NCI-H526 treated with DMSO at 0.1 percent for 48 hours (cell line): ENCODE data around the gene TXNRD2.
"Not testable (repeated sequence)": the region's sequence is repeated elsewhere in the genome, so short reads cannot be mapped to it uniquely, and the experiment has no call there.

Experiments used
- DNase-seq: peaks from one replicate; lab custom pipeline; 2025; lab: John Stamatoyannopoulos, UW

The TXNRD2 gene

GRCh38 chr22:19888131-19888746, 53.4 kb downstream of the TXNRD2 start:
- no peak for DNase-seq

- no peak for DNase-seq
These were observed 54.2 kb downstream of the TXNRD2 start for GRCh38 chr22:19887256-19887985.

DNA sequence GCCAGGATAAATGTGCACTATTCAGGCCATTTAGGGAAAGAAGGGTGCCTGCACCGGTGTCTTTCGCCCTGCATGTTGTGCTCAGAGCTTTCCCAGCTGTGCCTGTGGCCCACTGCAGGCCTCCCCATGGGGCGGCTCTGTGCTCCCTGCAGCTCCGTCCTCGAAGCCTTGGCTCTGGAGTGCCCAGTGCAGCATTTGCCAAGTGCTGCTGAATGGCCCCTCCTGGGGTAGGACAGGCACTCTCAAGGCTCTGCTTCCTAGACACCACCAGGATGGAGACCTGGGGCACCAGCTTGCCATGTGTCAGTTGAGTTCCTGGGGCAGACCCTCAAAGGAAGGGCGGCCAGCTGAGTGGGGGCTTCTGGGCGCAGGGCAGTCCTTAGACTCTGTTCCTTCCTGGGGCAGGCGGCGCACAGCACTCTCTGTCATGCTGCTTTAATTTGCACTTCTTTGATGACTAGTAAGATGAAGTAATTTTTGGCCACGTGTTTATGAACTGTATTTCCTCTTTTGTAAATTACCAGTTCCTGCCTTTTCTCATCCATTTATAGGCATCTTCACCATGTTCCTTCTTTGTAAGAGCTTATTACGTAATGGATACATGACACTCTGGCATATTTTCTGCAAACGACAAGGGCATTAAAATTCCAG, 54.9 kb downstream of the TXNRD2 start:
- no peak for DNase-seq

DNA sequence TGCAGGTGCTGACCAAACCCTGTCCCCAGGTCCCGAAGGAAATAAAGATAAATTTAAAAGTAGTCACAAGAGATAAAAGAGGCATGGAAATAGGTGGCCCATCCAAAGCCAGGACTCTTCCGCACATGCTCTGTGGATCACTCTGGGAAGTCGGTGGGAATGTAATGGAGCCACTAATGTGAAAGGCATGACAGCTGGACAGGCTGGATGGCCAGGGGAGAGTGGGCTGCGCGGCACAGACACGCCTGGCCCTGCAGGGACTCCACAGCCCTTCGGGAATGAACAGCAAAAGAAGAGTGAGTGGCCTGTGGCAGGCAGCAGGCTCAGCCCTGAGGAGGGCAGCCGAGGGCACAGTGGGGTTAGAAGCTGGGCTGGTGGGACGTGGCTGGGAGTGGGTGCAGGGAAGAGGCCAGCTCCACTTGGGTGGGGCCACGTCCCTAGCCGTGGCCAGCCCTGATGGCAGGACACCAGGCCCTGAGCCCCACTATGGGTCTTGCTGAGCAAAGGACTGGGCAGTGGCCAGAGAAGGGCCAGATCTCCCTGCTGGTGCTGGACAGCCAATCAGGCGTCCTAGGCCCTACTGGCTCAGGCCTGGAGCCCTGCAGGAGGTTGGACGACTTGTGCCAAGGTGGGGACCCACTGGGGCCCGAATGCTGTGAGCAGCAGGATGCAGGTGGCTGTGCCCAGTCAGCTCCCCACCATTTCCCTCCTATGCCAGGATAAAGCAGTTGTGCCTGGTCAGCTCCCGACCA, 55.6 kb downstream of the TXNRD2 start:
- DNase-seq: no peak

GRCh38 chr22:19884954-19885751, 56.5 kb downstream of the TXNRD2 start:
- DNase-seq: no peak

GRCh38 chr22:19884161-19884953, 57.3 kb downstream of the TXNRD2 start:
- no peak for DNase-seq

DNA sequence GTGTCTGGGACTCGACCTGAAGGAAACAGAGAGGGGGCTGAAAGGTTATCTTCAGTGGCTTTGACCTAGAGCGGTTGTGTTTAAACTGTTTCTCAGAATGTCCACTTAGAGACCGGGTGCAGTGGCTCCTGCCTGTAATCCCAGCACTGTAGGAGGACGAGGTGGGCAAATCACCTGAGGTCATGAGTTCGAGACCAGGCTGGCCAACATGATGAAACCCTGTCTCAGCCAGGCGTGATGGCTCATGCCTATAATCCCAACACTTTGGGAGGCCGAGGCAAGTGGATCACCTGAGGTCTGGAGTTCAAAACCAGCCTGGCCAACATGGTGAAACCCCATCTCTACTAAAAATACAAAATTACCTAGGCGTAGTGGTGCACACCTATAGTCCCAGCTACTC, 58.2 kb downstream of the TXNRD2 start:
- not testable (repeated sequence) for DNase-seq

GRCh38 chr22:19882446-19883381, 58.9 kb downstream of the TXNRD2 start:
- DNase-seq: no peak

GRCh38 chr22:19880786-19881569, 60.6 kb downstream of the TXNRD2 start:
- no peak for DNase-seq

DNA sequence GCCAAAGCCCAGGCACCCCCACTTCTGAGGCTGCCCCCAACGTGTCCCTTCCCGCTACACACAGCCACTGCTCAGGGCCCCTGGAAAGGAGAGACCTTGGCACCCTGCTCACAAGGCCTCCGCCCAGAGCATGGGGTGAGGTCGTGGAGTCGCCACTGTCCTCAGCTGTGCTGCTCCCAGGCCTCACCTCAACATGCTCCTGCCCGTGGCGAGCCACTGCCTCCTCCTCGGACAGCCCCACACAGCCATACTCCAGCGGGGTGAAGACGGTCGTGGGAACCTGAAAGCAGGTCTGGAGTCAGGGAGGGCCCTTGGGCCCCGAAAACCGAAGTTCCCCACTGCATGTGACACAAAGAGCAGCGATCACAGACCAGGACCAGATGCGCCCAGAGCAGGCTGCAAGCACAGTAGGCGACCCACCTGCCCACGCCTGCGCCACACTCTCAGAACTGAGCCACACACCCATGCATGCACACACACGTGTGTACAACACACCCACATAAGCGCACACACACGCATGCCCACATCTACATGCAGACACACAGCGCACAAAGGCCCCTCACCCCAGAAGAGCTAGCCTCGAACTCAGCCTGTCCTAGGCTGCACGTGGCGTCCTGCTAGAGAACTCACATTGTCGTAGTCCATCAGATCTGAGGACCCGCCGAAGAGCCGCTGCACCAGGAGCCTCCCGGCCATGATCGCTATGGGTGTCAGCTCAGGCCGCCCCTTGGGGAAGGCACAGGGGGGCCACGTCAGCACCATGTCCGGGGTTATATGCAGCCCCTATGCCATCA, 61.4 kb downstream of the TXNRD2 start:
- DNase-seq: no peak

DNA sequence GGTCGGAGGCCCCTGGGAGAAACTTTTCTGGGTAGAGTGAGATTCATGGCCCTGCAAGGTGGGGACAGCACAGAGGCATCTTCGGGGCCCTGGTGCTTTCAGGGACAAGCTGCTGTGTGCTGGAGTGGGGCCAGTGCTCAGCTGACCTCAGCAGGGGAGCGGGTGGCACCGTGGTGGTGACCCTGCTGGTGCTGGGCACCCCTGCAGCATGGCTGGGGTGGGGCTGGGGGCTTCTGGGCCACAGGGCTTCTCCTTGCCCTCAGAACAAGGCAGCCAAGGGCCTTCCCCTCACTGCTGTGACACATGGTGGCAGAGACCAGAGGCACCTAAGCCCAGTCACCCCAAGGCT, 62.0 kb downstream of the TXNRD2 start:
- DNase-seq: no peak

GRCh38 chr22:19879246-19879570, 62.4 kb downstream of the TXNRD2 start:
- no peak for DNase-seq

GRCh38 chr22:19878461-19879245, 63.0 kb downstream of the TXNRD2 start:
- DNase-seq: no peak

DNA sequence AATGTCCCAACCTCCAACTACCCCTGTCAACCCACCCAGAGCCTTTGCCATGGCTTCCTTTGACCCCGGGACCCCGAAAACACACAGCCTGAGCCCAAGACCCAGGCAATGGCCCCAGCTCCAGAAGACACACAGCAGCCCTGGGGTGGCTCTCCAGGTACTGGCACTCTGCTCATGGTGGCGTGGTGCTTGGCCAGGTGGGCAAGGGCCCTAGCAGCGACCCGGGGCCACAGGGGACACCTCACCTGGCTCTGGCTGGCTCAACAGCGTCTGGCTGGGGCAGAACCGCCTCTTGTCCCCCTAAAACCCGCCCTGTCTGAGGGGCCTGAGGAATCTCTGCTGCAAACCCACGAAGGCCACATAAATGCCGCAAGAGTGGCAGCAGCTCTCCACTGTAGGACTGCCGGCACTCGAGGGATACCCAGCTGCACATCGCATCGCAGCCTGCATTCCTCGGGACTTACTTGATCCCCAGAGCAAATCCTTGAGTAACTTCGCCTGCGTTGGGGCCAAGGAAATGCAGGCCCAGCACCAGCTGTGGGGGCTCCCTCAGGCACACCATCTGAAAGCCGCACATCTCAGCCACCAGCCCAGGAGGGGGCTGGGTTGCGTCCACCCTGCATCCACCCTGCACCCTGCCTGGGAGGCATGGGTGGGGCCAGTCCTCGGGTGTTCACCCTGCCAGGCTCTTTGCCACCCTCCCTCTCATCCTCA, 63.8 kb downstream of the TXNRD2 start:
- DNase-seq: no peak

DNA sequence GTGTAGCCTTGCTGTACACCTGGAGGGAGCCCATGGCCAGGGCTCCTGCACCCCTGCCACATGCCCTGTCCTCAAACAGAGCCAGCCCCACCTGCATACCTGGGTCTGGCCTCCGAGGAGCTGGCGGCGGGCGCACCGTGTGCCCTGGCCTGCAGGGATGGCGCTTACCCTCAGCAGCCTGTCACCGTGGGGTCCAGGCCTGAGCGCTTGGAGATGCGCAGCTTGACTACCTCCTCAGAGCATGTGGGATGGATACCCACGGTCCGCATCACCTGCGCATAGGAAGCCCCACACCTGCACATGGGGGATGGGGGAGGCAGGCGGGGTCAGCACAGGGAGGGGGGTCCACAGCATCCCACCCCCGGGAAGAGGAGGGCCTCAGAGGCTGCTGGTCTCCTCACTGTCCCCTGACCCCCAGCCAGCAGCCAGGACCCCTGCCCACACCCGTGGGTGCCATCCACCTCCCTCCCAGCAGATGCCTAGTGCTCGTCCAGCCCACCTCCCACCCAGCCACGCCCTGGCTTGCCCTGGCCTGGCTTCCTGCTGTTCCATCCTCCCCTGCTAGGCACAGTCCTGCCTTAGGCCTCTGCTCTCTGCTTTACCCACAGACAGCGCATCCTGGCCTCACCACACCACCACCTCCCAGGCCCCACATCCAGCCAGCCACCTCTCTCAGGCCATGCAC, 64.5 kb downstream of the TXNRD2 start:
- DNase-seq: no peak

DNA sequence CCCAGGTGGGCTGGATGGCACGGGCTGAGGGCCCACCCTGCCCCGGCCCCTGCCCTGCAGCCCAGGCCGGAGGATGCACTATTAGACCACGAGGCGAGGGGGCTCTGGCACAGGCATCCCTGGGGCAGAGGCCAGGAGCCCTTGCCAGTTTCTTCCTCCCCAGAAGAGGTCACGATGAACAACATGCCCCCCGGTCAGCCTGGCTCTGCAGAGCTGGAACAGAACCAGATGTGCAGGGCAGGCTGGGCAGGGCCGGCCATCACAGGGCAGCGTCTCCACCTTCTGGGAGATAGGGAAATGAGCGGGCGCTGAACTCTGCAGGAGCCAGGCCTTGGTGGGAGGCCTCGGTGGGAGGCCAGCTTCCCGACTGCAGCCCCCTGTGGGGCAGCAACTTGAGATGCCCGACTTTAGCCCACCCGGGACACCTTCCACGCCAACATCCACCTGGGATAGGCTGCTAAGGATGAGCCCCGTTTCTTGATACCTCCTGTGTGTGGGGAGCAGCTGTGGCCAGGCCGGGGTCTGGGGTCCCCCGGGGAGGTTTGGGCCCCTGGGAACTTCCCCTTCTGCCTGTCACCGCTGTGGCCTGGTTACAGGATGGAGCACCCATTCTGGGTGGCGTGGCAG, 65.2 kb downstream of the TXNRD2 start:
- DNase-seq: no peak
